ENCODE results near the gene PRLR.
A peak's percentile ranks its signal among the peaks of the same experiment; 100 is the strongest.
"Not testable (repeated sequence)": the region's sequence is repeated elsewhere in the genome, so short reads cannot be mapped to it uniquely, and the experiment has no call there.

PRLR gene

GRCh38 chr5:35194635-35195471 lies 35.4 kb downstream of the PRLR start:
- DNase-seq, result no peak

DNA sequence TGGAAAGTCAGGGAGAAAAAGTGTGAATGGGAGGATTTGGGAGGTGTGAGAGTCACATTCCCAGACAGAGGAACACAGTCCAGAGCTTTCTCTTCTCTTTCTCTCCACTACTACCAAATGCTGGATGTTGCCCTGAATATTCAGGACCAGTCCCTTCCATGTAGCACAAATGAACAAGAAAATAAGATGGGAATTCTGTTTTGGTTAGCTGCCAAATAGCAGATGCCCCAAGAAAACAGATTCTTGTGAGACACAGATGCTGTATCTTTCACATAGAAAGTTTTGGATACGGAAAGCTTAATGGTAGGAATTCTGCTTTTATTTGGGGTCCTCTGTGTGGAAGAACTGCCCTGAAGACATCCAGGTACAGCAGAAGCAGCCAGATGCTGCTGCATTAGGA lies 37.8 kb downstream of the PRLR start:
- no peak for DNase-seq

DNA sequence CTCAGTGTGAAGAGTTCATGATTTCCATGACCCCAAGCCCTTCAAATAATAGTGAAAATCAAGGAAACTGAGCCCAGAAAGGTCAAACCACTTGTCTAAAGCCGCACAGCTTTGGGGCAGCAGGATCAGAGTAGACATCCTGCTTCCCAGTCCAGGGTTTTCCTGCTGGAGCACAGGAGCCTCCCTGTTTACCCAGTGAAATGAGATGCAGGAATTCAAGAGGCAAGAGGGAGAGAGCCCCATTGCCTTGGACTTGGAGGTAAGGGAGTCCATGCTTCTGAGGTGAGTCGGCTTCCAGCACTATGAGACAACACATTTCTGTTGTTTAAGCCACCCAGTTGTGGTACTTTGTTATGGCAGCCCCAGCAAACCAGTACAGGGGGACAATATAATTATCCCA lies 40.5 kb downstream of the PRLR start:
- DNase-seq, result not testable (repeated sequence)

DNA sequence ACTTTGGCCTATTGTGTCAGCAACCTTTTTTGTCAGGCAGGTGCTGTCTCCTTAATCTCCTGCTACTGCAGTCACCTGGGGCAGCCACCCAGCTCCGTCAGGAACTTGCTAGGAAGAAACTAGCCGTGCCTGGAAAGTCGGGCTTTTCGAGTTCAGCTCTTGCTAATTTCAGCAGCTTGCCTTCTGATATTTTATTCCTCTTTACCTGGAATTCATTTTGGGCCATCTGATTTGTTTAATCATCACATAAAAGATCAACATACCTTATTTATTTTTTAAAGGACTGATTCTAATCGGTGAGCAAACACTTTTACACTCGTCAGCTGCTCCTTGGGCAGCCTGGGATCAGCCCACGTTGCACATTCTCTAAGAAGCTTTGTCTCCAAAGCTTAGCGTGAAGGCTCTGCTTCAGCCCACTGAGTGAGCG lies 42.2 kb downstream of the PRLR start:
- no peak for DNase-seq

GRCh38 chr5:35187621-35188020 lies 42.7 kb downstream of the PRLR start:
- DNase-seq, result not testable (repeated sequence)

- DNase-seq, result no peak
These were observed 43.5 kb downstream of the PRLR start for GRCh38 chr5:35186749-35187148.

DNA sequence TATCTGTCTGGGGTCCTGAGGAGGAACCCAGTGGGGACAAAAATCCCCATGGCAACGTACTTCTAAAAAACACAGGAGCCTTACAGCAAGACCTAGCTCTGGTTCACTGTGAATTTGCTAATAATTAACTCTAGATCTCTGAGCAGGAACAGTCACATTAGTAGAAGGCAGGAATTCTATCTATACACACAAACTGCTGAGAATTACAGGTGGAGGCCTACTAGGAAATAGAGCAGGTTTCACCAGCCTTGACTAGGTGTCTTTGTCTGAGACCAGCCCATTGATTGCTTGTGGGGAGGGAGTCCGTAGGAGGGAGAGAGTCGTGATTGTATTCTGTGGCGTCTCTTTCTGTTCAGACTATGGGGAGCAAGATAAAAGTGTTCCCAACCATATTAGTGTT lies 44.8 kb downstream of the PRLR start:
- DNase-seq, result no peak

DNA sequence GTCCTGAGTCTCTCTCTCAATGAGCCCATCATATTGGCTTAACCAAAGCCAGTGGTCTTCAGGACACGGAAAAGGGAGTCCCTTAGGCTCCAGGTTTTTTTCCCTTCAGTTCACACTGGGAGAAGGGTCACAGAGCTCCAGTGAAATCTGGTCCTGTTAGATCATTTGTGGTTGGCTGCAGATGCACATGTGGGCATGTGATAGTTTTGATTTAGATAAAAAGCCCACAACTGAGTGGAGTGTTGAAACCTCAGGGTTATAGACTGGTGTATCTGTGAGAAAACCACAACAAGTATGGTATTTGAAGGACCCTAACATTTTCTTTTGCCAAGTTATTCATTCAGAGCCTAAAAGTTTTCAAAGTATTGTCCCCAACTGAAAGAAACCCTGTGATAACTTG lies 46.7 kb downstream of the PRLR start:
- no peak for DNase-seq

- DNase-seq, result peak; percentile 23
These were observed 47.3 kb downstream of the PRLR start for GRCh38 chr5:35182910-35183535.

- no peak for DNase-seq
These were observed 47.8 kb downstream of the PRLR start for GRCh38 chr5:35182486-35182885.

- DNase-seq, result no peak
These were observed 50.2 kb downstream of the PRLR start for GRCh38 chr5:35180046-35180445.

DNA sequence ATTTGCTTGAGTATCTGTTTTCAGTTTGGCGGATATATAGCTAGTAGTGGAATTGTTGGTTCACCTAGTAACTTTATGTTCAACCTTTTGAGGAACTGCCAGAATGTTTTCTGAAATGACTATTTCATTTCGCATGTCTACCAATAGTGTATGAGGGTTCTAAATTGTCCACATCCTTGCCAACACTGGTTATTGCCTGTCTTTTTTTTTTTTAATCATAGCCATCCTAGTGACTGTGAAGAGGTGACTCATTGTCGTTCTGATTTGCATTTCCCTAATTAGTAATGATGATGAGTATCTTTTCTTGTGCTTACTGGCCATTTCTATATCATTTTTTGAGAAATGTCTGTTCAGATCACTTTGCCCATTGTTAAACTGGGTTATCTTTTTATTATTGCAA lies 52.5 kb downstream of the PRLR start:
- no peak for DNase-seq

GRCh38 chr5:35172533-35172932 lies 57.8 kb downstream of the PRLR start:
- DNase-seq, result no peak

DNA sequence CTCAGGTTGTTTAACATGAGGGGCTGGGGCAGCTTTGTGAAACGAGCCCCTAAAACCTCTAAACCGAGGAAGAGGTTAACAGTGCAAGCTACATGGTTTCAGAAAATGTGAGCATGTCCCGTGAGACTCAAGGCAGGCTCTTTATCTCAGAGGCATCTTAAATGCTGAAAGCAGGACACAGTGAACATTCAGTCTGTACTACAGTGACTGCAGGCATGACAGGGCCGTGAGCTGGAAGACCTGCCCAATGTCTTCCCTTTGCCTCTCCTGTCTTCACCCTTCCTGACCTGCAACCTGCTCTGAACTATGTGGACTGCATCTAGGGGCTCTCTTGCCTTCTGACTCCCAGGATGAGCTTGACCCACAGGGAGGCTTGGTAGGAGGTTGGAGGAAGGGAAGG lies 58.3 kb downstream of the PRLR start:
- no peak for DNase-seq

GRCh38 chr5:35171078-35171477 lies 59.2 kb downstream of the PRLR start:
- DNase-seq, result no peak

GRCh38 chr5:35166043-35166442 lies 64.2 kb downstream of the PRLR start:
- no peak for DNase-seq

GRCh38 chr5:35164860-35165542 lies 65.3 kb downstream of the PRLR start:
- DNase-seq, result no peak

- no peak for DNase-seq
These were observed 66.6 kb downstream of the PRLR start for GRCh38 chr5:35163710-35164033.

- no peak for DNase-seq
These were observed 67.2 kb downstream of the PRLR start for GRCh38 chr5:35162848-35163709.

DNA sequence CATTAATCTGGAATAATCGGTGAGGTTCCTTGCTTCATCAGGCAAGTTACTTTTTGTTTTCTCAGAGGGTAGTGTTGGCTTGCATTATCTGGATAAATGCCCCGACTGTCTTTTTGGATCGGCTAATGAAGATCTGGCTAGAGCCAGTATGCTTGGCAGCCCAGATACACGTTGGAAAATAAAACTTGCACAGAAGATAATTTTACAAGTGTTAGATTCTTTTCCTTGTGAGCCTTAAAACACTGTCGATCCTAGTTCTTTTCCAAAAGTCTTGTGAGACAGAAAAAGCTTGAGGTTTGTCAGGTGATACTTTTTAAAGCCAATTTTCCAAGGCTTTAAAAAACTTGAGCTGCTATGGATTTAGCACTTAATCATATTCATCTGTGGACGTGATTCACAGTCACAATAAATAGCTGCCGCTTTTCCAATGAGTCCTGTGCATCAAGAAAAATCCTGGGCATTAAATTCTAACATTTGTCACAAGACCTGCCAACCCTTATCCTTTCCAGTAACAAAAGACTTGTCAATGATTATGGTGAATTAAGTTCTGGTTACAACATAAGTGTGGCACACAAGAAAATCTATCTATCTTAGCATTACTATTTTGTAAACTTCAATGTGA lies 68.5 kb downstream of the PRLR start:
- no peak for DNase-seq

- DNase-seq, result no peak
These were observed 69.7 kb downstream of the PRLR start for GRCh38 chr5:35160486-35161116.

DNA sequence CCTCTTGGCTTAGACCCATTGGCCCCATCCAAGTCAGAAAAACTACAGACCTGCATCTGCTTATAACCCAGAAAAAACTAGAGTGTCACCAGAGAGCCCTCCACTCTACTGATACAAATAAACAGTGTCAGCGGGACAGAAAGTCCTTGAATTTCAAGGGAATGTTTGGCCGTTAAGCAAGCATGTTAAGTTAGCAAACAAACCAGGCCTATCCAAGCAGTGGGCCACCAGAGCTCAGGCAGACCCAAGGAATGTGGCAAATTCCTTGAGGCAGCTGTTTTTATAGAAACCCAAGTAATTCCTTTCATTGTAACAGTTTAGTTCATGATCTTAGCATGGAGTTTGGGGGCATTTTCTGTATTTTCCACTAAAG lies 70.9 kb downstream of the PRLR start:
- DNase-seq, result no peak
